SW480 (cell line): ENCODE measurements around the gene CEP63.

Experiments
- DNase-seq: peaks from one replicate; pipeline ENCODE4 v3.0.0-alpha.2; 2016; ENCODE audit warnings: low spot score

The CEP63 gene

DNA sequence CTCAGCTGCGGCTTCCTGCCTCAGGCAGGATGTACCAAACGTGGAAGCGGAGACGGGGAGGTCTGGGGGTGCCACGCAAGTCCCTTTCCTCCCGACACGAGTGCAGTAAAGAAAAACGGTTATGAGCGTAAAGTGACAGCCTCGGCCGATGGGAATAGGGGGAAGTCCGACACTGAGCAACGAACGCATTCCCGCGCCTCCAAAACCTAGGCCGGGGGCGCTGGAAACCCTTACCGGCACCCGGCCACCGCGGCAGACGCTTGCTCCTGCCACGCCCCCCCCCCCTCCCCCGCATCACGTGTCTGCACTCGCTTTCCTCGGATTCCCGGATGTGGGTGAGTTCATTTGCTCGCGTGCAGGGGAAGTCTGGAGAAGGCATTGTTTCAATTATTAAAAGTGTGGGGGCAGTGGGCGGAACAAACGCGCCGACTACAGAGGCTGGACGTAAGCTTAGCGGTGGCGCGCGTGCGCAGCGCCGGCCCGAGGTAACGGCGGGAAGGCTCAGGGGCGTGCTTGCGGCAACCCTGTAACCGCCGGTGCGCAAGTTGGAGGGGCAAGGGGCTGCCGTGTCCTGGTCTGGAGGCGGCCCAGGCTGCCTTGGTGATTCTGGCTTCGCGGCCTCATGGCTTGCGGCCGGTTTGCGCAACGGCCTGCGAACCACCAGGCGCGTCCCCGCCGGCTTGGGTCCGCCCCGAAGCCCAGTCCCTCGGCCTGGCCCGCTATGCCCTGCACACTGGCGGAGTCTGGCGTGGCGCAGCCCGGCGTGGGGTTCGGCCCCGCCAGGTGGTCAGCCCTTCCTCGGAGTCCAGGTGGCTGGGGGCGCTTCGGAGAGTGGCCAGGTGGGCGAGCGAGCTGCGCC, at the start of gene CEP63, which contains the start of gene ANAPC13:
CEP63 (plus strand) TSS at position 340 of the 859 bp plus-strand sequence. CDS start 9,264 bp downstream, outside the sequence.
ANAPC13 (minus strand) TSS at position 268 of the 859 bp plus-strand sequence. CDS start 3,081 bp downstream, outside the sequence.
- DNase-seq, result peak; percentile 99

DNA sequence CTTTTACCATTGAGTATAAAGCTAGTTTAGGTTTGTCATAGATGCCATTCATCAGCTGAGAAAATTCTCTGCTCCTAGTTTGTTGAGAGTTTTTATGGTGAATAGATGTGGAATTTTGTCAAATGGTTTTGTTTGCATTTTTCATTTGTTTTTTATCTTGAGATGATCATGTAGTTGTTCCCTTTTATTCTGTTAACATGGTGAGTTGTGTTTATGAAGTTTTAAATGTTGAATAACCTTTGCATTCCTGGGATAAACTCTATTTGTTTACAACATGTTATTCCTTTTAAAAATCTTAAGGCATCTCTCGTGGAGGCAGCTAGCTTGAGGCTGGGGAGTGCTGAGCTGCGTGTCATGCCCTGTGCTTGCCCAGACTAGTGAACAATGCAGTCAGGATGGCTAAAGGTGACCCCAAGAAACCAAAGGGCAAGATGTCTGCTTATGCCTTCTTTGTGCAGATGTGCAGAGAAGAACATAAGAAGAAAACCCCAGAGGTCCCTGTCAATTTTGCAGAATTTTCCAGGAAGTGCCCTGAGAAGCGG, 48.6 kb upstream of the CEP63 start:
- no peak for DNase-seq

DNA sequence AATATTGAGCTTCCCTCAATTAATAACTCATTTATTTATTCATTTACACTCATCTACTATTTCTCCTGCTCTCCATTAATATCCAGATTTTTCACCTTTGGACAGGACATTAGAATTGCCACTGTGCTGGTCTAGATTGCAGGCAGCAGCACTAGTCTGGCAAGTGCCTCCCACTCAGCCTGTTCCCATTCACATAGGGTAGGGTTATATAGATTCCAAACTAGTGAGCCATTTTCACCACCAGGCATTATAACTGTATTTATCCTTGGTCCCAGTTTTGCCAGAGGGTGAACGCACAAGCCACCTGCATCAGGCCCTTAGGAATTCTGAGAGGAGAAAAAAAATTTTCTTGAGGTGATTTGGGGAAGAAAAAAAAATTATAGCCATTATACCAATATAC, 44.5 kb upstream of the CEP63 start:
- DNase-seq, result peak; percentile 34

DNA sequence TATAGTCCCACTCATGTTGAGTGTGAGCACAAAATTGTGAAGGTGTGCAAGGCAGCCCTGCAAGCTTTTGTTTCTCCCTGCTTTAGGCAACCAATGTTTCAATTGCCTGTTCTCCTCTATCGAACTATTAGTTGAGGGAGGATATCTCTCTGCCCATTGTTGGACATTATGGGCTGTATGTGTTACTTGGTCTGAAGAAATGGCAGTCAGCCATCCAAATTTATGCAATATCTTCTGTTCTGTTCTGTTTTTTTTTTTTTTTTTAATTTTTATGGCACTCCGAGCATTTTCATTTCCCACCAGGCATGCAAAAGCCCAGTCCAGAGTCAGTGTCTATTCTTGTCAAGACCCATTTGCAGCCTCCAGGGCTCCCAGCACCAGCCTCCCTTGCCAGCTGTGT, 44.0 kb upstream of the CEP63 start:
- no peak for DNase-seq

DNA sequence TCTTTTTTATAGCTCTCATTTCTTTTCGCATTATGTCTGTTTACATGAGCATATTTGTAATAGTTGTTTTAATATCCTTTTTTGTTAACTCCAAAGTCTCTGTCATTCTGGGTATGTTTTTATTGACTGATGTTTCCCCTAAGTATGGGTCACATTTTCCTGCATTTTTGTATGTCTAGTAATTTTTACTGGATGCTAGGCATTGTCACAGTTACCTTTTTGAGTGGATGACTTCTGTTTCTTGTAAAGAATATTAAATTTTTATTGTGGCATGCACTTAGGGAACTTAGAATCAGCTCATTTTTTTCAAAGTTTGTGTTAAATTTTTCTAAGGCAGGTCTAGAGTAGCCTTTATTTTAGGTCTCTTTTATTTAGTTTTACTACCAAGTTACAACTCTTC, 40.8 kb upstream of the CEP63 start:
- no peak for DNase-seq

DNA sequence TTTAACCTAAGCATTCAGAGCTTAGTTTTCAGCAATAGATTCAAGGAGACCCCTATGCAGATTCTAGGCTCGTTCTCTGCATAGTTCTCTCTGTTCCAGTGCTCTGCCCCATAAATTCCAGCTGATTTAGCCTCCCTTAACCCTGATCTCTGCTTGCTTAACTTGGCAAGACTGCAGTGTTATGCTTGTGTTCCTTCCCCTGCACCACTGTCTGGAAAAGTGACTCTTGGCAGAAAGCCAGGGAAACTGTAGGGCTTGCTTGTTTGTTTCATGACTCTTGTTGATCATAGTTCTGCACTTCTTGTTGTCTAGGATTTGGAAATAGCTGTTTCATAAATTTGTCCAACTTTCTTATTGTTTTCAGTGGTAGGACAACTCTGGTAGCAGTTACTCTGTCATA, 40.2 kb upstream of the CEP63 start:
- no peak for DNase-seq

DNA sequence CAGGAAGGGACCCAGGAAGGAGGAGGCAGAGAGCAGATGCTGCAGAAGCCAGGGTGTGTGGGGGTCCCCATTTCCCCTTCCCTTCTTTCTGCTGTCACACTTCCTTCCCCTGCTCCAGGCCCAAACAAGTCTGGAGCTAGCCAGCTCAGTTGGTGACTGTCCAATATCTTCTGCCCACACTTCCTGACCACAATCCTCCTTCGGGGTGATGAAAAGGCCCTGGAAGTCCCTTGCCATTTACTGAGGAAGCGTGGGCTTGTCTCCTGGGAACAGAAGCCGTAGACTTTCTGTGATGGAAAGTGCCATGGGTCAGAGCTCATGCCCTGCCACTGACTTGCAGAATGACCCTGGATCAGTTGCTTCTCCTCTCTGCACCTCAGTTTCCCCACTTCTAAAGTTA, 39.1 kb upstream of the CEP63 start:
- DNase-seq, result peak; percentile 16

DNA sequence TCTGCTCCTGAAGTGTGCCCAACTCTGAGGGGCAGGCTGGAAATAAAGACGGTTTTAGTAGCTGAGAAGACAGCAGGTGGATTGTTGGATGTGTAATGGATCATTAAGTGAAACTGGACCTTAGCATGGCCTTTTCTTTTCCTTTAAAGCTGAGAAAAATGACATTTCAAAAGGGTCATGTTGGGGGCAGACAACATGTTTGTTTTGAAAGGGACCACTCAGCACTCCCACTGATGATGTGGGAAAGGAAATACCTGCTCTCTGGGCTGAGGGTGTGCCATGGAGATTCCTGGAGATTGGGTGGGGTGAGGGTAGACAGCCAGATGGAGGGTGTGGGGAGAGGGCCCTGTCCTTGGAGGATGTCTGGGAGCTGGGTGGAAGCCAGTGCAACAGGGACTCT, 38.5 kb upstream of the CEP63 start:
- DNase-seq, result no peak

DNA sequence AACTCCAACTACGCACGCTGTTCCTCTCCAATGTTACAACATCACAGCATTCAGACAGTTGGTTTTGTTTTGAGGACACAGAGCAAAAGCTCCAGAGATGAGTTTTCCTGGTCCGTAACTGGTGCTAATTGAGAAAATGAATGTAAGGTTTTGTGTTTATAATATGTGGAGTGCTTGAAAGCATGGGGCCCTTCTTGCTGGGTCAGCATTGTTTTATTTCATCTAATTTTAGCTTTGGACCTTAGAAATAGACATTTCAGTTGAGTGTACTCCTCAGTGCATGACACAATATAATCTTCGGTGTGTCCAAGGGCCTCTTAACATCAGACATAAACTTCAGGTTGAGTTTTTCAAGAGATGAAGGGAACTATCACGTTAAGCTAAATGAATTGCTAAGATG, 37.2 kb upstream of the CEP63 start:
- no peak for DNase-seq

DNA sequence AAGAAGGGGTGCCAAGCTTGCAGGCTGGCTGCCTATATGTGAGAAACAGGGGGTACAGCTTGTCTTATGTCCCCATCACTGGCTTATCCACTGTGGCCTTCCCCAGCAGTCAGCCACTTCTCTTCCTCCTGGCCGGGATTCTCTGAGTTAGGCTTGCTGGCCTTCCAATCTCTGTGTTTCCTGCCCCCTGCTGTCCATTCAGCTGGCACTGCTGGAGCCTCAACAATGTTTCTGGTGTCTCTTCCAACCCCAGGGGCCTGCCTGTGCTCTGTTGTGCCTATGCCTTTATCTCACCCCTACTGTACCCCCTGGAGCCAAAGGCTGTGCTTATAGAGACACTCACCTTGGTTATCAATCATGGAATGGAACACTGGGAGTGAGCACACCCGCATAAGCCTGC, 36.6 kb upstream of the CEP63 start:
- DNase-seq, result peak; percentile 47

DNA sequence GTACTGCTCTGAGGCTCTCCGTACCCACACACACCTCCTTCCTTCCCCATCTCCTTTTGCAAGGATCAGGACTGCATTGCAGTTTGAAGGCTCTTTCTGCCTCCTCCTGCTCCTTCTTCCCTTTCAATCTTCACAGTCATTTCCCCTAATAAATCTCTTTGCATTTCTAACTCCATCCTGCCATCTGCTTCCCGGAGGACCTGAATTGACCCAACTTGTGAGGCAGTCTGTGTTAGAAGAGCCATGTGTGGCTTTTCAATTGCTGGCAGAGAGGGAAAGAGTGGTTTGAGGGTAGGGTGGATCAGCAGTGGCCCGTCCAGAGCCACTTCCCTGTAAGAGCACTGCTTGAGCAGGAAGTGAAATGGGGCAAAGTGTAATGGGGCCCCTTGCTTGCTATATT, 35.9 kb upstream of the CEP63 start:
- no peak for DNase-seq

DNA sequence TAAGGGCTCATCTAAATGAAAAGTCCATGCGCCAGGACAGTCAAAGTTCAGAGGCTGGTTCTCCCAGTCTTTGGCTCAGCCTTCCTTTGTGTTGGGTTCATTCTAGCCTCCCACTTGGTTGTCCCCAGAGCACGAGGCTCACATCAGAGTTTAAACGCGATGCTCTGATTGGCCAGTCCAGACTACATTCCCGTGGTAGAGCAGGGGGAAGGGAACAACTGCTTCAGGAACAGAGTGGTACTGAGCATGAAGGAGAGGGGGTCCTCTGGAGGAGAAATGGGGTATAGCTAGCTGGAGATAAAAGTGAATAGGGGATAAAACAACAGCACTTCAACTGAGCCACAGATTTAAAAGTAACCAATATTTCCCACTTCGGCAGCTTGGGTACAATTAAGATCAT, 32.2 kb upstream of the CEP63 start:
- DNase-seq, result peak; percentile 18

DNA sequence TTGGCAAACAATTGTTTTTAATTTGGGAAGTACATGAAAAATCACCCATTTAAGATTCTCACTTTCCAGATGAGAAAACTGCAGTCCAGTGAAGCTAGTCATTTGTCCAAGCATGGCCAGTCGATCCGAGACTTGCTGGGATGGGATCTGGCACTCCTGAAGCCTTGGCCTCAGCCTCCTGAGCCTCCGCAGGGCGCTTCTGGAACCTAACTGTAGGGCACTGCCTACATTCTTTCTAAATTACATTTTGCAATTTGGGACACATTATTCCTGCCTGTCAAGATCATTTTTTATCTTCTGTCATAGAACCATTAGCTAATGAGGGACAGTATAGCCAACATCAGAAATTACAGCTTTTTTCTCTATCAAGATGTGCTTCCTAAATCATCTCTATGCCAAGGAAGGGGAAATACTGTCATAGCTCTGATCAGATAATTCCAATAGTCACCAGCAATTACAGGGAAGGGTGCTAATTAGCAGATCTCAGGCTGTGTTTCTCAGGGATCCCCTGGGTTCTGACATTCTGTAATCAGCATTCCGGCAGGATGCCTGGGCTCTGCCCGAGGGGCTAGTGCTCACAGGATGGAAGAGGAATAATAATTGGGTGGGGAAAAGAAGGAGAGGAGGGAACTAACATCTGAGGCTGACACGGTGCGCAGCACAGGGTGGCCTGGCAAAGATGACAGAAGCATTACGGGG, 28.3 kb upstream of the CEP63 start:
- no peak for DNase-seq

DNA sequence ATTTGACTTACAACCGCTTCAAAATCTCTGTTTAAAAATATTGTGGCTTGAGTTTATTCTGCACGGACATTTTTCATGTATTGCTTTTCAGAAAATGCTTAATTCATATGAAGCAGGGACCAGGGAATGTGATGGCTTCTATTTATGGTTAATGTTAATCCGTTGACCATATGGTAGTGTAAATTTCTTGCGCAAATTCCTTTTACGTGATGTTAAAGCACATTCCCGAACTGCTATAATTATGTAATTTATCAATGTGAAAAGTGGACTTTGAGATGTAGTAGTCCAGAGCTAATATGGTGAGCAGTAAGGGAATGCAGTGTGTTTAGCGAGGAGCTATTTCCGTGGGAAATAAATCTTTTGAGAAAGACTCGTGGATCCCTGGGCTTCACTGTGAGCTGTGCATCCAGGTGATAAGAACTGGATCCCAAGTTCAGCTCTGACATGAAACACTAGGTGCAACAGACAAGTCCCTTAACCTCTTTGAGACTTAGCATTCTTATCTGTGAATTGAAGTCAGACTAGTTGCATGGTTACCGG, 27.4 kb upstream of the CEP63 start:
- DNase-seq, result no peak

DNA sequence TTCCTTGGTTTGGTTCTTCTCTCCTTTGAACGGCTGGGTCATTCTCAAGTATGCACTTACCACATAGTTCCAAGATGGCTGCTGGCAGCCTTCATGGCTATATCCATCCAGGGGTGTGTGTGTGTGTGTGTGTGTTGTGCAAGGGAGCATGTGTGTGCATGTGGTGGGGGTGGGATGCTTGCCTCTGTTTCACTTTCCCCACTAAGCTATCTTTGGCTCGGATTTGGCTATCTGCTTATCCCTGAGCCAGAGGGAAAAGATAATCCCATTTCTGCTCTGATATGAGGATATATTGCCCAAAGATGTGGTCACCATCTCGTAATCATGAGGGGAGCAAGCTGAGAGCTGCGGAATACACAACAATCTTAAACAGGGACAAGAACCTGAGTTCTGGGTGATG, 26.3 kb upstream of the CEP63 start:
- DNase-seq, result no peak

DNA sequence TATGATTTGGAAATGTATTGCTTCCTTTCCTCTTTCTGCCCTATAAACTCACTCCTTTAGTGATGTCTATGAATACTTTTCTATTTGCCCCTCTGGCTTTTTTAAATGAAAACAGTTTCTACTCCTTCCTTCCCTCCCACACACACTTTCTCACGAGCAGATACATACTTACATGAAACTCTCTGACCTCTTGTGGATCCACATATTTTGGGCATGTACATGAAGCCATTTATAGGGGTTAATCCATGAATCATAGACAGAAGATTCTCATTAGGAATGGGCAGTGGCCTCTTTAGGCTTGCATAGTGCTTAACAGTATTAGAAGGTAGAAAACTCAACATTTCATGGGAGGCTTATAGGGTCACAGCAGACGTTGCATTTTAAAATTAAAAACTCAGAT, 24.9 kb upstream of the CEP63 start:
- DNase-seq, result no peak

DNA sequence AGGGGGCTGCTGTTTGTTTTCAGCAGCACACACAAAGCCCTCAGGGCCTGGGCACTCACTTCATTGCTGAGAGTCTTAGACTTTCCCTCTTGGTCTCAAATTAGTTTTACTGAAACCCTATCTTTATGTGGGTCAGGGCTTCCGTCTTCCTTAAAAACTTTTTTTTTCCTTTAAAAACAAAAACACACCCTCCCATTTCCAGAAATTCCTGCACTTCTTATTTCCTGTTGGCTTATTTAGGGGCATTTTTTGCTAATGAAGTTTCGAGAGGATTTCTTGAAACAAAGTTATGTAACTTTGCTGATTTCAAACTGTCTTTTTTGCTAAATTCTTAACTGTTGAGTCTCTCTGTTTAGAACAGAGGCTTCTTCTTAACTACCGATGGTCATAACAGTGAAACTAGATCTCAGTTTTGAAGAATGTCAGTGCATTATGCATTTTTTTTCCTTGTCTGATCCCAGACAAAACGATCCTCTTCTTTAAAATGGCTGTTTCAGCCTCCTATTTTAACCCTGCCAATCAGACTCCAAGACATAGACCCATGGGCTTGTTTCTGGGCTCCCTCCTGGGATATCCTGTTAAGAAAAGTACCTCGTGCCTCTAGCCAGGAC, 23.4 kb upstream of the CEP63 start:
- DNase-seq, result no peak

DNA sequence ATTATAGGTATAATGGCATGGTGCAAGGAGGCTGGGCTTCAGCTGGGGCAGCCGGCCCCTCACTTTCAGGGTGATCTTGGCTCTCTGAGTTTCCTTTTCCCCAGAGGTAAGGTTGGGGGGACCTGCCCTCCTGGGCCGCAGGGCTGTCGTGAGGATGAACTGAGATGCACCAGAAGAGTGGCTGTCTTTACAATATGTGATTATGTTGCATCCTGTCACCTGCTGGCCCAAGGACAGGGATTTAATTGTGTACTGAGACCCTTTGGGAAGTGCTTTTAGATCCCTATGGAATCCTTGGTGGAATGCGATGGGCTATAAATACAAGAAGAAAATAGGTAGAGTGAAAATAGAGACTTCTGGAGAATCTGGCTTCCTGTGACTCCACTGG, 22.2 kb upstream of the CEP63 start:
- no peak for DNase-seq

DNA sequence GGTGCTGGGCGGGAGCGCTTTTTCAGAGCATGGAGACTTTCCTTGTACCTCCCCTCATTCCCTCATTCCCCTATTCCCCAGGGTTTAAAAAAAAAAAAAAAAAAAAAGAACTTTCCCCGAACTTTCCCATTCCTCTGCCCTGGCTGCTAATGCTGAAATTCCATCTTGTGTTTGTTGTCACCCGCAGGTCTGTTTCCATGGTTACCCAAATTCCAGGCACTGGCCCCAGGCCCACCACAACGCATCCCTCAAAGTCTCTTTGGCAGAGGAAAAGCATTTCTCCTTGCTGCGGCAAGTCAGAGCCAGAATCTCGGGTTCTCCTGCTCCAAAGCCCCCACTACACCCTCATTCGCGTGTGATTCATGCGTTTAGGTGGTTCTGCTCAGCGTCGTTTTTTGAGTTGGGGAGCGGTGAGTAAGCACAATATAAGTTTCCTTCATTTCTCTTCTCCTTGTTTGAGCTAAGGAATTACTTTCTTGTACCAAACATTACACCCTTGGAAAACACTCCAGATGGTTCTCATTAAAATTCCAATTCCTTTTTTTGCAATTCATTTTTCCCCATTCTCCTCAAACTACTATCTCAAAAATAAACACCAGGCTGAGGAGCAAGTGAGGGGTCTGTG, 21.7 kb upstream of the CEP63 start:
- no peak for DNase-seq

DNA sequence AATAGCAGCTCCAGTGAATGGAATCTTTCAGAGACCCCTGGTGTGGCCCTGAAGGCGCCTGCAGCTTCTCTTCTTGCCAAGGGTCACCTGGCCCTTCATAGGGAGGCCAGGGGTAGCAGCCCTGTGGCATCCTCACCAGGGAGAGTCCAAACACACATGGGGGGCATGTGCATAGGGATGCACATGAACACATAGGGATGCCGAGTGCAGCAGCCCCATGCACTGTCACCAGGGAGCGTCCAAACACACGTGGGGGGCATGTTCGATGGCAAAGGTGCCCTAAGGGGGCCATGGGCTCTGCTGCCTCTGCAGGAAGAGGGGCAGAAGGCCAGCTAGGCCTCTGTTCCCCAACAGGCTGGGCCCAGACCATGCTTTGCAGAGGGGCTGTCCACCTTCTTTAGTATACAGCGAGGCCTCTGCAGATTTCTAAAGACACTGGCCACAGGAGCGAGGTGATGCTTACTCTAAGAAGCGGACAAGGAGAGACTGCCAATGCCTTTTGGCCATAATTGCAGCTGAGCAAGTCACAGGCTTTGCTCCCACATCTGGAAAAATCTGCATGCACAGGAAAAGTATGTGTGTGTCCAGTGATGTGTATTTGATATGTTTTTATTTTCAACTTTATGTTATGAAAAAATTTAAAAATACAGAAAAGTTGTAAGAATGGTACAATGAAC, 21.0 kb upstream of the CEP63 start:
- DNase-seq, result no peak

DNA sequence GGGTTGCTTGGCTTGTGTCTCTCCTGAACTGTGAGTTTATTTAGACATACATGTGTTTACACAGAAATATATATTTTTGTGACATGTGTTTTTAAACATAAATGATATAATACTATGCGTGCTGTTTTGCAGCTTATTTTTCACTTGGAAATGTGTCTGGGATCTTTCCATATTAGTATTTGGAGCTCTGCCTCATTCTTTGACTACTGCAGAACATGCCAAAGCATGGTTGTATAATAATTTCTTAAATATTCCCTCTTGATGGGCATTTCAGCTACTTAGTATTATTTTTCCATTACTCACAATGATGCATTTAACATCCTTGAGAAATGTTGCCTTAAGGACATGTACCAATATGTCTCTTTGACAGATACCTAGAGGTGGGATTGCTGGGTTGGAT, 19.5 kb upstream of the CEP63 start:
- DNase-seq, result no peak
